H1 (cell line): ENCODE results near the gene GLRX. TPM values are rescaled to one million over a fixed set of nuclear protein-coding genes. Genes with fewer than 3 reads are reported as not detected.

Source experiments
- CTBP2 ChIP-seq: IDR thresholded peaks from 2 replicates; pipeline ENCODE4 v1.7.0; 2011; ENCODE audit warnings: borderline replicate concordance, mild to moderate bottlenecking, moderate library complexity, mixed read lengths, low read length; ENCODE audit not compliant: insufficient read depth, insufficient read length
- POLR2A ChIP-seq, 2 experiments: IDR thresholded peaks; 1 replicate in 1 of 2; 2 replicates in 1 of 2; pipeline ENCODE4 v1.6.1; 2011; ENCODE audit warnings: low read depth in 2 of 2, low read length in 2 of 2, mild to moderate bottlenecking in 2 of 2; ENCODE audit errors: control extremely low read depth in 1 of 2
- SP1 ChIP-seq: IDR thresholded peaks from 2 replicates; pipeline ENCODE4 v1.6.1; 2011; ENCODE audit warnings: low read depth, low read length
- TBP ChIP-seq: IDR thresholded peaks from 2 replicates; pipeline ENCODE4 v1.6.1; 2011; ENCODE audit warnings: low read depth, low read length, improper control_type of control experiment
- polyA plus RNA-seq, 7 experiments: library from polyadenylated mRNA; depleted of rRNA in 3 of 7; stranded (reverse) in 5 of 7; unstranded in 2 of 7; fragments of >200 nt in 5 of 7; fragments of 200-250 nt in 2 of 7; gene quantifications; 1 replicate in 5 of 7; 2 replicates in 1 of 7; 4 replicates in 1 of 7; pipeline versions ENCODE4 v1.2.1 to v1.2.3, GENCODE V29; 2011 to 2013; ENCODE audit warnings: missing spikeins in 2 of 7, mixed read lengths in 2 of 7
- total RNA-seq: library from RNA; stranded (reverse); fragmentation: NEBNext Ultra II Directional; extraction: Animal tissue kit (Norgen Biotek cat#: 25700); gene quantifications from 2 replicates; pipeline ENCODE4 v1.2.1, GENCODE V29; 2021

The GLRX gene
- total and polyA plus RNA-seq, 2 of the 8 experiments (the other 6 are each of a cell fraction or from before 2014, with no cell fraction given), result 22.9 to 31.2 TPM

DNA sequence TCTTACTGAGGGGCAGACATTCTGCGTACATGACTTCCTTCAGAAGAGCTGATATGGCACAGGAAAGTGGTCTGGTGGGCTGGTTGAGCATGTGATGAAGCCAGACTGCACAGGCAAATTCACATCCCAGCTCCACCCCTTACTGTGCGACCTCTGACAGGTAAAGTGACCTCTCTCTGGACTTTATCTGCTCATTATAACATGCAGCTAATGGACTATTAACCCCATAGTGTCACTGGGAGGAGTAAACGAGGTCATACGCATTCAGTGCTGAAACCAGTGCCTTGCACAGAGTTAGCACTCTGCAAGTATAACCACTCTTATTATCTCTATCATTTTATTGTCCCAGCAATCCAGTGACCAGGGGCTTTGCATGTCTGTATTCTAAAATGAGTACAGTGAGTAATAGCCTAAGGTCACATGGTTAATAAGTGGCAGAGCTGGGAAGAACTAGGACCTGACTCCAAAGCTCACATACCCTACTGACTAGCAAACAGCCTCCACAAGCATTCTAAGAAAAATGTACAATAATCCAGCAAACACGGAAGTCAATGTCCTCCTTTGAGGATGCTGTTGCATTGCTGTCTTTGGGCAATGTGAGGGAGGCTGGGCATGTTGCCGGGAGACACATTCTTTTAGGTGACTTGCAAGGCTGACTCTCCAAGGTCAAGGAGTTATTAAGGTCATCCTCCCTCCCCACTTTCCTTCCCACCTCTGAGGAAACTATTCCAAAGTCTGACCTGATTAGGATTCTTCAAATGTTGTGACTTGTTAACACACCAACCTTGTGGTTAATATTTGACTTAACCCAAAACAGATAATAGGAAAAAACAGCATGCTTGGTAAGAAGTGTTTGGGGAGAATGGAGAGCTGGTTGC lies 19.0 kb downstream of the GLRX start (continued):
- no peak for TF ChIP-seq TBP
- TF ChIP-seq CTBP2, result no peak
- TF ChIP-seq POLR2A (IDR thresholded peaks at IDR 0.05; ENCODE audit: control extremely low read depth in 1 of 2, low read depth in 2 of 2, low read length in 2 of 2), result no peak
- TF ChIP-seq SP1, result no peak
